ENCODE results near the gene TKTL1. TPM values are rescaled to one million over a fixed set of nuclear protein-coding genes. Genes with fewer than 3 reads are reported as not detected.

TKTL1 gene
- total and polyA plus RNA-seq, 2 of the 8 experiments (the other 6 are each of a cell fraction or from before 2014, with no cell fraction given), result 0.05 TPM; not detected in 1

DNA sequence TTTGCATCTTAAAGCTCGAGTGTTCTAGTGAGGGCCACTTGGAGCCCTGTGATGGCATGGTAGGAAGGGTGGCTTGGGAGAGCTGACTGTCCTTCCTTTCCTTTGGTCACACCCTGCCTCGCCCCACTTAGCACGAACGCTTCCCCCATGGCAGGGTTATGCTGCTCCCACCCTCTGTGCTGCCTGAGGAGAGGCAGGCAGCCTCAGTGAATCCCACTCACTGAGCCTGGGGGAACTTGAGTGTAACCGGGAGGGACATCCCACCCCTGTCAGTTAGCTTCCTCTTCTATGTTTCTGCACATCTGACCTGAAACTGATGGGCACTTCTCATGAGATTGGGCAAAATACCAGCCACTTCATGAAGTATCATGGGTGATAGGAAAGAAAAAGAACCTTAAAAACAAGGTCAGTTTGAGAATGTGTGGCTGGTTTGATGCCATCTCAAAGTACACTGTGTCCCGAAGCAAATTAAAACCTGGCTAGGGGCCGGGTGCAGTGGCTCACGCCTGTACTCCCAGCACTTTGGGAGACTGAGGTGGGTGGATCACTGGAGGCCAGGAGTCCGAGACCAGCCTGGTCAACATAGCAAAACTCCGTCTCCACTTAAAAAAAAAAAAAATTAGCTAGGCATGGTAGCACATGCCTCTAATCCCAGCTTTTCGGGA lies 10.1 kb downstream of the TKTL1 start:
- Histone ChIP-seq H3K4me1 (replicated peaks in 1 of 4; ENCODE audit: control insufficient read depth in 3 of 4, insufficient read depth in 4 of 4, low read length in 3 of 4) (peaks cover 0 to 3% (median 0%) of the 10 kb centered on the region in 4 experiments; a peak in 1 of 7 replicates), H3K23me2 (ENCODE audit: low read depth, low read length) (no peaks in the 10 kb centered on the region), H2BK120ac (replicated peaks; ENCODE audit: low read depth, low read length) (no peak overlapping the region), H3K27ac (ENCODE audit: low read depth, low read length) (no peak overlapping the region), H3K4me3 (ENCODE audit: extremely low read depth in 1 of 4, insufficient read depth in 2 of 4, low read depth in 3 of 4, low read length in 4 of 4) (no peak overlapping the region), H3K23ac (ENCODE audit: insufficient read length) (no peak overlapping the region), H4K5ac (ENCODE audit: insufficient read length, low read depth, low read length) (no peak overlapping the region), H3K27me3 (replicated peaks in 1 of 4; ENCODE audit: control insufficient read depth in 3 of 4, extremely low read depth in 1 of 4, insufficient read depth in 3 of 4, low read length in 3 of 4) (no peaks in the 10 kb centered on the region), H4K20me1 (replicated peaks in 1 of 2; ENCODE audit: control insufficient read depth in 1 of 2, insufficient read depth in 2 of 2, low read length in 2 of 2) (no peaks in the 10 kb centered on the region), H2BK20ac (ENCODE audit: low read length) (no peak overlapping the region), H3K18ac (ENCODE audit: extremely low read depth, low read length) (no peak overlapping the region), H2BK12ac (ENCODE audit: low read depth, low read length) (no peak overlapping the region), H2BK15ac (ENCODE audit: low read length) (no peak overlapping the region), H4K91ac (replicated peaks; ENCODE audit: insufficient read length, low read length) (no peak overlapping the region), H3K9ac (replicated peaks in 1 of 4; ENCODE audit: extremely low read depth in 1 of 4, low read depth in 3 of 4, low read length in 3 of 4) (no peak overlapping the region), H2BK5ac (ENCODE audit: low read depth, low read length) (no peak overlapping the region), H2AFZ (ENCODE audit: low read length) (no peak overlapping the region), H3K4me2 (ENCODE audit: insufficient read depth in 1 of 2, low read depth in 2 of 2, low read length in 2 of 2) (no peak overlapping the region), H3K56ac (replicated peaks; ENCODE audit: insufficient read length, low read depth, low read length) (no peak overlapping the region), H3K79me2 (ENCODE audit: control insufficient read depth in 1 of 2, insufficient read depth in 2 of 2, low read length in 2 of 2) (no peaks in the 10 kb centered on the region), H3K14ac (ENCODE audit: insufficient read length) (no peak overlapping the region), H3K79me1 (ENCODE audit: low read depth, low read length) (no peaks in the 10 kb centered on the region), H3K36me3 (ENCODE audit: control insufficient read depth in 2 of 4, insufficient read depth in 4 of 4, low read length in 3 of 4) (no peaks in the 10 kb centered on the region), H3K9me3 (ENCODE audit: insufficient read depth in 2 of 2, low read depth in 1 of 2, low read length in 1 of 2) (no peaks in the 10 kb centered on the region), H4K8ac (ENCODE audit: extremely low read depth, insufficient read depth, low read length) (no peak overlapping the region), H2AK5ac (ENCODE audit: low read depth, low read length) (no peak overlapping the region), H3K4ac (replicated peaks; ENCODE audit: insufficient read length, low read depth, low read length) (no peak overlapping the region)
- POLR2A ChIA-PET (ENCODE audit: partially characterized antibody), result no interaction called here
- FAIRE-seq (peak; percentile 36), DNase-seq (ENCODE audit: low read depth in 1 of 2, low spot score in 2 of 2) (no peak)
- CTCF ChIA-PET (ENCODE audit: partially characterized antibody), result interaction anchor here (0.6 to 0.8 kb wide), 2 partner anchors 10 to 12 kb away, joined by 3 read pairs; no protein-coding TSS in a partner anchor
- WGBS, 2 experiments (ENCODE audit: extremely low coverage in 1 of 2, insufficient coverage in 1 of 2, insufficient read length in 1 of 2, insufficient replicate concordance in 2 of 2, low coverage in 1 of 2, low lambda C conversion rate in 2 of 2, missing lambda C conversion rate in 1 of 2), result 96% methylated on average over 10 of the region's 11 CpGs; no CpG with 5 or more reads in 1 of the 2 experiments
- no peak for TF ChIP-seq CBX5 (IDR thresholded peaks at IDR 0.05; ENCODE audit: low read depth, low read length)
- TF ChIP-seq, protein P1, sequence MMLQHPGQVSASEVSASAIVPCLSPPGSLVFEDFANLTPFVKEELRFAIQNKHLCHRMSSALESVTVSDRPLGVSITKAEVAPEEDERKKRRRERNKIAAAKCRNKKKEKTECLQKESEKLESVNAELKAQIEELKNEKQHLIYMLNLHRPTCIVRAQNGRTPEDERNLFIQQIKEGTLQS (IDR thresholded peaks at IDR 0.05; ENCODE audit: insufficient read depth, low read depth, low read length), result no peak
- TF ChIP-seq RFX5 (IDR thresholded peaks at IDR 0.05; ENCODE audit: borderline replicate concordance, low read depth, low read length), result no peak
- TF ChIP-seq SRF (IDR thresholded peaks at IDR 0.05; ENCODE audit: low read depth, low read length), result no peak
- no peak for TF ChIP-seq SAP30 (IDR thresholded peaks at IDR 0.05; ENCODE audit: insufficient read depth, insufficient replicate concordance, low read length)
- TF ChIP-seq HDAC6 (IDR thresholded peaks at IDR 0.05; ENCODE audit: low read depth, low read length), result no peak
- no peak for TF ChIP-seq RXRA (IDR thresholded peaks at IDR 0.05; ENCODE audit: insufficient read depth, low read depth, low read length)
- no peak for TF ChIP-seq TAF7 (optimal IDR thresholded peaks at IDR 0.05; ENCODE audit: borderline replicate concordance, low read depth, low read length)
